GM18870 (cell line): ENCODE results near the gene COL4A3.
"Not testable (repeated sequence)": the region's sequence is repeated elsewhere in the genome, so short reads cannot be mapped to it uniquely, and the experiment has no call there.

Experiments
- ATAC-seq: cut with Tn5 transposase; IDR thresholded peaks from one replicate; pipeline ENCODE4 v1.9.1; 2021; ENCODE audit warnings: moderate library complexity; ENCODE audit not compliant: unreplicated experiment

The COL4A3 gene

DNA sequence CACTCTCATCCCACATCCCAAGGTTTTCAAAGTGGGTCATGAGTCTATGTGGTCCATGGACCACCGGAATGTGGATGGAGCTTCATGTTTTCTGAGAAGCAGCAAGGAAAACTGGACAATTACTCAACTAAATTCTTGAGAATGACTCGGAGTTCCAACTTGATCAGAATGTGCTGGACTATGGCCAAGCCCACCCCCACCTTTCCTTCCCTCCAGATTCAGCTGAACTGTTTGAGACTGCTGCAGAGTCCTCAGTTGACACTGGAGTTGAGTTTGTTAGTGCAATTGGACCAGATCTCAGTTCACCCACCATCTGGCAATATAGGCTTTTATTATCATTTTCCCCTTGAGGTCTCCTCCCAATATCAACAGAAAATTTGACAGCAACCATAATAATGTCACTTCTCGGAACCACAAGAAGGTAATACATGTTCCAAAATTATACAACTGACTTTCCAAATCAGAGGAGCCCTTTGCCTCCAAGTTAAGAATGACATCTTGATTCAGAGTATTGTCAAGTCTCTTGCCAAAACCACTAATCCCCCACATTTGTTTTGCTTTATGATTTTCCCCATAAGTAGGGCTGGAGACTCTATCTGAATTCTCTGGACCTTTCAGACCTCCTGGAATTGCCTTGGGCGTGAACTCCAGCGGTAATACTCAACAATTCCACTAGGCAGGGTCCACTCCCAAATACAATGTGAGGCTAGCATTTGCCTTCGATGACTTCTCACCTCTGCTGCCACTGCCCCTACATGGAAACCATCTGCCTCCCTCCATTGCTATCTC lies 9.2 kb upstream of the COL4A3 start:
- no peak for ATAC-seq

DNA sequence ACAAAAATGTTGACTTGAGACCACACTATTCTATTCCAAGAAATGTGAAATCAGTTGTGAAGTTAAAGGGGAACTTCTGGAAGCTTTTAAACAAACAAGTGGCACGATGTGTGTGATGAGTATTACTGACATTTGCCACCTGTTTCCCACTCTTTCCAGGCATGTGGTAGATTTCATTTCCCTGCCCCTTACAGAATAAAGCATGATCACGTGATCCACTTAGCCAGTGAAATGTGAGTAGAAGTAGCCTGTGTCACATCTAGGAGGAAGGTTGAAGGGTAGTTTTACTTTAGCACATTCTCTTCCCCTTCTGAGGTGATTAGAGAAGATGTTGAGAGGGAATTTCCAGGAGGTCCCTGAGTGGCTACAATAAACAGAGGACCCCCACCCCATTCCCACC lies 4.3 kb upstream of the COL4A3 start:
- ATAC-seq = no peak

DNA sequence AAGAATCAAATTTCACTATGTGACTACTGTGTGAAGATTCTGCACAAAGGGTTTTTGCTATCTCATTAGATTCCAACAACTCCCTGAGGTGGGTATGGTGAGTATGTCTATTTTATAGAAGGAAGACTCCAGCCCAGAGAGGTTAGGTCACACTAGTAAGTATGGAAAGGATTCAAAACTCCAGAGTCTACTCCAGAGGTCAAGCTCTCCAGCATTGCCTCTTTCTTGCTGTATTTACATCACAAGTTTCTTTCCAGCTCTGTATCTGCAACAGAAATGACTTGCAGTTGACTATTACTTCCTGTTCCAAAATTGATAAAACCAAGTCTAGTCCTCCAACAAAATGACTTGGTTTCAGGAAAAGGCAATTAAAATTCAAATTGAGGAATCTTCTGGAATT lies 2.5 kb upstream of the COL4A3 start:
- ATAC-seq = no peak

DNA sequence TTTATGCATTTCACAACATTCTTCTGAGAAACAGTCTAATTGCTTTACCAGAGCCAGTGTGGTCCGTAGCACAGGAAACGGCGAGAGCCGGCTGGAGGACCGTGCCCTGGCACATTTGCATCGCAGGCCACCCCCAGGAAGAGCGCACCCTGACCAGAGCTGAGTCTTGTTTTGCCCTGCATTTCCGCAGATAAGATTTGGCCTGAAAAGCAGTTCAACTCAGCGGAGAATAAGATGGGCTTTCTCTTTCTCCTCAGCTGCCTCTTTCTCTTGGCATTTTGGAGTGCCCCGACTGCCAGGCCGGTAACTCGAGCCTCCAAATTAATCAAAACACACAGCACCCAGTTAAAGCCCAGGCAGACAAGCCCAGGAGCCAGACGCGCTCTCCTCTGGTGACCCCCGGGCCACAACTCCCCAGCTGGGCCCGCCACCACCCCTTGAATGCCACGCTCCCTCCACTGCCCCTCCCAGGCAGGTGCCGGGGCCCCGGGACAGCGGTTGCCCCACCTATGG lies 883 bp upstream of the COL4A3 start:
- ATAC-seq = peak; percentile 62

DNA sequence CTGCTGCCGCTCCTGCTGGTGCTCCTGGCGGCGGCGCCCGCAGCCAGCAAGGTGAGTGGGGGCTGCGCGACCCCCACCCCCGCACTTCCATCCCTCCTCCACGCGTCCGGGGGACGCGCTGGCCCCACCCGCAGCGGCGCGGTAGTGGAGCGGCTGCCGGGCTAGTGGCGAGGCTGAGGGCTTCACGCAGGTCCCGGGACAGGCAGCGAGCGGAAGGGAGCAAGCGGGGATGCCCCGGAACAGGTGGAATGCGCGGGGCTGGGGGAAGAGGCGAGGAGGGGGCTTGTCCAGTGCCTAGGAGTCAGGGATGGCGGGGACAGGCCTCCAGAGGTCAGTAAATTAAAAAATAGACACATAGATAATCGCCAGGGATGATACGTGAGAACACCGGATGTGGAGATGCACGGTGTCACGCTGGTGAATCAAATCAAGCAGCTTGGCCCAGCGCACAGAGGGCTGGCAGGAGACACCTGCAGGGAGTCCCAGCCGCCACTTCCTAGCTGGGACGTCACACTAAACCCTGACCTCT lies 403 bp downstream of the COL4A3 start:
- peak; percentile 81 for ATAC-seq

DNA sequence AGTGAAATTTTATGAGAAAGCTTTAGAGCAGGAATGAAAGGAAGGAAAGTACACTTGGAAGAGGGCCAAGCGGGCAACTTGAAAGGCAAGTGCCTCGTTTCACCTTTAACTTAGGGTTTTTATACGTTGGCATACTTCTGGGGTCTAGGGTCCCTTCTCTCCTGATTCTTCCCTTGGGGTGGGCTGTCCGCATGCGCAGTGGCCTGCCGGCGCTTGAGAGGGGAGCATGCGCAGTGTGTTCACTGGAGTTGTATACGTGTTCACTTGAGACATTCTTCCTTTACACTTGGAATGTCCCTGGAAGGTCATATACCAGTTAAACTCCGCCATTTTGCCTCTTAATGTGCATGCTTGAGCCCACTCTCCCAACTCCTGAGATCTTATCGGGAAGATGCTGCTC lies 7.4 kb downstream of the COL4A3 start:
- not testable (repeated sequence) for ATAC-seq

DNA sequence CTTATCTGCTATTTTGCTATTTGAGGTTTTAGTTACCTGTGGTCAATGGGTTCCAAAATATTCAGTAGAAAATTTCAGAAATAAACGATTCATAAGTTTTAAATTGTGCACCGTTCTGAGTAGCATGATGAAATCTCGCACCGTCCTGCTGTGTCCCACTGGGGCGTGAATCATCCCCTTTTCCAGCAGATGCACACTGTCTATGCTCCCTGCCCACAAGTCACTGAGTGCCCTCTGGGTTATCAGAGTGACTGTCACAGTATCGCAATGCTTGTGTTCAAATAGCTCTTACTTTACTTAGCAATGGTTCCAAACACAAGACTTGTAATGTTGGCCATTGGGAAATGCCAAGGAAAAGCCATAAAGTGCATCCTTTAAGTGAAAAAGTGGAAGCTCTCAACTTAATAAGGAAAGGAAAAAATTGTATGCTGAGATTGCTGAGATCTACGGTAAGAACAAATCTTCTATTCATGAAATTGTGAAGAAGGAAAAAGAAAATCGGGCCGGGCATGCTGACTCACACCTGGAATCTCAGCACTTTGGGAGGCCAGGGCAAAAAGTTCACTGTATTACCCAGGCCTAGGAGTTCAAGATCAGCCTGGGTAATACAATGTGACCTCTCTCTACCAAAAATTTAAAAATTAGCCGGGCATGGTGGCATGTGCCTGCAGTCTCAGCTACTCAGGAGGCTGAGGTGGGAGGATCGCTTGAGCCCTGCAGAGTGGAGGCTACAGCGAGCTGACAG lies 13.3 kb downstream of the COL4A3 start:
- ATAC-seq = no peak

DNA sequence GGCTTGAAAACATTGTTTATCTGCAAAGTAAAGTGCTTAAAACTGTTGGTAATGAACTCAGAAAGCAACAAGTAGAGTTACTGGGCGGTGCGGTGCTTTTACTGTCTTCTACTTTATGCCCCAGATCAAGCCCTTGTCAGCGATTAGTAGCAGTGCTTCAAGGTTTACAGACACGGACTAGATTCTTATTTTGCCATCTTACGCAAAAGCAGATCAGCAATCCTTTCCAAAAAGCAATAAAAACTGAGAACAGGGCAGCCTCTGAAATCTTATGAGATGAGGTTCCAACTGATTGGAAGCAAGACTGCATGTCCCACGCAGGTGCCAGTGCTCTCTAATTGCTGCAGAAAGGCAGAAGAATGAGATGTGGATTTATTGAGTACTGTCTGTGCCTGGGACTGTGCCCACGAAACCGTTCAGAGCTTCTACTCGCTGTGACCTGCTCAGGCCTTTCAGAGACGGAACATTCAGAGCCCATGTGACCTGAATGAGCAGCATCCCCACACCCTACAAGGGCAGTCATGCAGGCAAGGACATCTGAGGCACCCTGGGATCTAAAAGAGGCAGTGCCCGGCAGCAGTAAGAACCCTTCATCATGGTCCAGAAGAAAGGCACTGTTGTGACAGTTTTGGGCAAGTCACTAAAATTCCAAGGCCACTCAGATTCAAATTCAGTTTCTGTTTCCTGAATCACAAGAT lies 15.7 kb downstream of the COL4A3 start:
- no peak for ATAC-seq

DNA sequence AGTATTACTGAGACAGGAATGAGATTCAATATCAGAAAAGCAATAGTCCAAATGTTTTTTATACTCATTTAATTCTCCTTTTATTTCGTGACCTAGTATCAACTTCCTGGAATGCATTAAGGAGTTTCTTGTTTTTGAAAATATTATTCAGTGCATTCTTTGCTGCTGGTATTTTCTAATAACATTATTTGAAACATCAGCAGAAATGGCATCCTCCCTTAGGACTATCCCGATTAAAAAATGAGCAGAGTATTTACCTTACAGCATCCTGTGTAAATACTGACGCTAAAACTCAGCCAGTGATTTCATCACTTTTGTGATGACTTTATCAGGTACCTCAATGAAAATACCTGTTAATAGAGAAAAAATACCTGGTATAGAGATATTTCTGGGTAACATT lies 16.3 kb downstream of the COL4A3 start:
- no peak for ATAC-seq

DNA sequence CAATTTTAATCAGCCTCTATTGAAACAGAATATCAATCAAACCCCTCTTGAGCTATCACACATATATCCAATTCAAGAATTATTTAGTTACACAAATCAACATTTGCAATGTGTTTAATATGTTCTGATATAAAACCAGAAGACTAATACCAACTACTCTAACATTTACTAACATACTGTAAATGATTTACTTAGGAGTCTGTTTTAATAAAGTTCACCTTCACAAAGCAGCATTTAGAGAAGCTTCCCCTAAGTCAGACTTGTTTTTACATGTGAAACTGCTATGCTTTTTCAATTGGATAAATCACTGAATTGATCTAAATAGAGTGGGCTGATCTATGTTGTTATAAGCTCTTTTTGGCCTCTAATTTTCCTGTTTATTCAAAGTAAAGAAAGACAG lies 18.3 kb downstream of the COL4A3 start:
- no peak for ATAC-seq

DNA sequence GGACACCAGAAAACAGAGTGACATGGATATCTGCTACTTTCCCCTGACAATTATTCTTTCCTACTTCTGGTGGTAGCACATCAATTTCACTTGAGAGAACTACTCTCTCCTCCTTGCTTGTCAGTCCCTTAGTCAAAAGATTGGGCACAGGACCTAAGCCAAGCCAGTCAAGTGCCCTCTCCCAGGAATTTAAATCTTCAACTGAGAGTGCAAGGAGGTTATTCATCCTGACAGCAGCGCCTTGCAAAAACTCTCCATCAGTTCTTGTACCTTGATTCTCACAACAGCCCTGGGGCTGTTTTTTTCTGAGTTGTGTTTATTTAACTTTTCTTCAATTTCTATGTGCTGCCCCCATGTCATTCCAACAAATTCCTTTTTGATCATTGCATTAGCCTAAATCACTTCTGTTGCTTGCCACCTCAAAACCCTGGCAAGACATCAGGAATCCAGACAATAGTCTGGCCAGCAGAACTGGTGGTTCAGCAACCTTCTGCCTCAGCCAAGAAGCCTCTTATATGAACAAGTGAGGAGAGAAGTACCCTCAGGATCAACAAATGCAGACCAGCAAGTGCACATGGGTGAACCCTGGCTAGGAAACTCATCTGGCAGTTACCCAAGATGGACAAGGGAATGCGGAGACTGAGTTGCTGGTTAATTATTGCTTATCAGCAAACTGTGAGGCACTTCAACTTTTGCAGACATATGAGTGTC lies 19.4 kb downstream of the COL4A3 start:
- no peak for ATAC-seq

DNA sequence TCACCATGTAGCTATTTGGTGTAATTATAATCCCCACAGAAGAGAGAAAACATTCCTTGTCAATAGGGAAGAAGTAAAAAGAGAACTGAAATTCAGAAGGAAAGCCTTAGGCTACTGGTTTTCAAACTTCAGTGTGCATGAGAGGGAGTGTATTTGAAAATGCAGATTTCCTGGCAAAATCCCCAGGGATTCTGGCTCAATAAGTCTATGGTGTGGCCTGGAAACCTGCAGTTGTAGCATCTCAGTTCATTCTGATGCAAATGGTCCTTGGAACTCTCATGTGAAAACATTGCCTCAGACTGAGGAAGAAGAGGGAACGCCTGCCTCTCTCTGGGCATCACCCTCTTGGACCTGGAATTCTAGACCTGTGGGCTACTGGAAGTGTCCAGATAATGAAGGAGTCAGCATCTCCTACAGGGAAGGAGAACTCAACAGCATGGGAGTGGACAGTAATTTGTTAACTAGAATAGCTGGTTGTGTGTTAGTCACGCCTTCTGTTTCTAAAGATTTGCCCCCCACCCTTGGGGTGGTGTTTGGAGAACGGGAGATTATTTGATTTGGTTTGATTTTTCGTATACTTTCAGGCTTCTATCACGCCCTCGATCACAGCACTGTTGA lies 21.3 kb downstream of the COL4A3 start:
- ATAC-seq = no peak

DNA sequence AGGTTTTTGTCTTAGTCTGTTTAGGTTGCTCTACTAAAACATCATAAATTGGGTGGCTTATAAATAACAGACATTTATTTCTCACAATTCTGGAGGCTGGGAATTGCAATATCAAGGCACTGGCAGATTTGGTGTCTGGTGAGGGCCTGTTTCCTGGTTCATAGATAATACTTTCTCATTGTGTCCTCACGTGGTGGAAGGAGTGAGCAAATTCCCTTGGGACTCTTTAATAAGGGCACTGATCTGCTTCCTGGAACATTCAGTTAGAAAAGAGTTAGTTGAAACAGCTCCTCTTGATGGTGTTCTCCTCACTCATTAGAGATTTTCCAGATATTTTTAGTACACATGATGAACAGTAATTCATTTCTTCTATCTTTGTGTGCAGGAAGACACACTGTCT lies 22.3 kb downstream of the COL4A3 start:
- no peak for ATAC-seq

DNA sequence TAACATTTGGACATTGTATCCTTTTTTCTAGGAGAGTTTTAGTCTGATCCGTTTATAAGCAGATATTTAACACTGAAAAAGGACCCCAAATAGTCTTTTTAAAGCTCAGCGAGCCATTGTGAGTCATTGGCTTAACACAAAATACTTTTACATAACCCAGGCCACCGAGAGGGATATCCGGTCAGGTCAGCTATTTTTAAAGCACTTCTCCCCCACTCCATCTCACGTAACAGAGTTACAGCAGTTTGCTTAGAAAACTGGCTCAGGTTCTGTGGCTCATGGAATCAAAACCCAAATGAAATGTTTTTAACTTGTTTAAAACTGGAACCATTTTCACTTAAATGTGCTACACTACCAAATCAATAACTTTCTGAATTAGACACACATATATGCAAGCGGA lies 23.9 kb downstream of the COL4A3 start:
- peak; percentile 56 for ATAC-seq

DNA sequence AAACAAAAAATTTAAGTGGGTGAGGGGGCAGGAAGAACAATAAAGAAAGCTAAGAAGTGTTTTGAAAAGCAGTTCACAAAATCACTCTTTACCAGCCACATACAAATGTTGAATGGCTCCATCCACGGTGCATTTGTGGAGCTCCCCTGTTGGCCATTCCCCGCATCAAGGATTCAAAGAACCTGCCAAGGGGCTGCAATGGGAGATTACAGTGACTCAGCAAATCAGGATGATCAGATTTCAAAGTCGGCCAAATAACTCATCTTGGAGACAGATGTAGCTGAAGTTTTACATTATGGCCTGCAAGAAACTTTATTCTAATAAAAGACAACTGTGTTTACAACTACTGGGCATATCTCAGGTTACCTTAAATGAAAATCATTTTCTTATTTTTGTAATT lies 26.9 kb downstream of the COL4A3 start:
- no peak for ATAC-seq

DNA sequence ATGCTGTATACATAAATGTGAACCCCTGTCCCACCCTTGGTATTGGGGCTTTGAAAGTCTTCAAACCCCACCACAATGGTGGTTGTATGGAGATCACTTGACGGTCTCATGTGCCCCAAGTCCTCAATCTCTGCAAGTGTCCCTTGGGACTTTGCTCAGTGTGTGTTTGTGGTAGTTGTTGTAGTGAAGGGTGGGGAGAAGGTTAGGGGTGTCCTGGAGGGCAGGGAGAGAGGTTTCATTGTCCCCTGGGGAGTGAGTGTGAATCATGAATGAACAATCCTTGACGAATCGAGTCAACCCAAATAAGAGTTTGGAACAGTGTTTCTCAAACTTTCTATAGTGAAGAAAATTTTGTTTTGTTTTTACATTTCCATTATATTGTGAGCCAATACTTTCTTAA lies 28.1 kb downstream of the COL4A3 start:
- no peak for ATAC-seq

DNA sequence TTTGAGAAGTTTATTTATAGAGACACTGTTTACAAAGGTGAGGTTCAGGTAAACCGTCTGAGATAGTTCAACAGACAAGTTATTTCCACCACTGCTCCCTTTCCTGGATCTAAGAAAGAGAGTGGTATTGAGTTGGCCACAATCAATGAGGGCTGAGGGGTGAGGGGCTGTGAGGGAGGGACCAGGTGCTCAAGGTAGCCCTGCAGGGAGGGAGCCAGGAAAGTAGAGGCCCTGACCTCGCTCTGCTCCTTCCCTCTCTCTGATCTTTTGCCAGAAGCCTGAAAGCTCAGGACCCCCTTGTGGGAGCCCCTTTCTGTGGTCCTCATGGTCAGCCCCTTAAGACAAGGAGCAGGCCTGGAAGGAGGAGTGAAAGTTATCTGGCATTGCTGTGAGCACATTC lies 29.8 kb downstream of the COL4A3 start:
- ATAC-seq = no peak

DNA sequence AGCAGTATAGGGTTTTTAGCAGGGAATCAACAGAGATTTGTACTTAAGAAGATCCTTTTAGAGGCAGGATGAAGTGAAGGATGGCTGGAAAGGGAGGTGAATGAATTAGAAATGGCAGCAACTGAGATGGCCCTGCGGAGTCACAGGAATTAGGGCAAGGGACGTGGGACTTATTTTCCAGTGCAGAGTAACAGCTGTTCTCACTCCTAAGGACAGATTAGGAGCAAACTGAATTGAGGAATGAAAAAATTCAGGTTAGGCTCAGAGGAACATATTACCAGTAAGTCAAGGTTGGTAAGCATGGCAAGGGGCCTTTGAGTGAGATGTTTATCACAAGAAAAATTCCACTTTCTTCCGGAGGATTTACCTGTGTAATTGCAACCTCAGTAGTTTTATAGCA lies 34.4 kb downstream of the COL4A3 start:
- ATAC-seq = no peak

DNA sequence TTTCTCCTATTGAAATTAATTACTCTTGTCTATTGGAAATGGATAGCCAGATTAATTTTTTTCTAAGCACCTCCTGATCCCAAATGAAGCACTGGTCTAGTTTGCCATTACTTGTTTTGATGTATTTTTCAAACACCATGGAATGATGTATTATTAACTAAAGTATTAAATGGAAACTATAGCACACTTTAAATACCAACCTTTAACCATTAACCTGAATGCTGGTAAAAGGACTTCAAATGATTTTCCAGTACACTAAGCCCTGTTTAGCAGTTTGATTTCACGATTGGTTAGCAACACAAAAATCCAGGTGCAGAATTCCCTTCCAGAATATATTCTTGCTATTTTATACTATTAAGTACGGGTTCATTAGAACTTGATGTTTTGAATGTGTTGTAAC lies 37.3 kb downstream of the COL4A3 start:
- no peak for ATAC-seq

DNA sequence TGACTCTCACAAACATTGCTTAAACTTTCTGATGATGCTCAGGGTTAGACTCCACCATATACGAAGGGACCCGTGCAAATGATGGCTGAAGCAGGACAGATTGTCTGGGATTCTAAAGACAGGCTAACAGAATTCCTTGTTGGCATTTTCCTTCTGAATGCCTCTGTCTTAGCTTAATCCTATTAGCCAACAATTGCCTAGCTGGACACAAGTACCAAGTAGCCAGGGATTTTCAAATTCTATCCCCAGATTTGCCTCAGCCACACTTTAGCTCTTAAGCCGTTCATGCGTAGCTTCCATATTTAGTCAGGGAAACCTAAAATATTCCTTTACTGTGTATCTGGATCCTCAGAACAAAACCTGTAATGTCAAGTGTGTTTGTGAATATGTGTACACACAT lies 40.0 kb downstream of the COL4A3 start:
- no peak for ATAC-seq
